Heart right ventricle (tissue), 16 donors: ENCODE measurements around the gene PKM. TPM values are rescaled to one million over a fixed set of nuclear protein-coding genes. Genes with fewer than 3 reads are reported as not detected.

Source experiments
- ATAC-seq, 8 donors: fragments of 200-7000 bp; cut with Tn5 transposase; one replicate each; pipeline ENCODE4 v1.9.1; 2020; ENCODE audit warnings: mild to moderate bottlenecking in 8 of 8, moderate library complexity in 8 of 8, moderate number of reproducible peaks in 1 of 8
- DNase-seq, 2 donors: peaks; one replicate each; pipeline ENCODE4 v3.0.0-alpha.2; 2020
- H3K27ac ChIP-seq, 10 donors: fragments of 200-600 bp; sonication (generic) in 2 of 10; one replicate each; pipeline versions ENCODE4 v1.5.0 to v1.8.0; 2020 to 2022; ENCODE audit warnings: mild to moderate bottlenecking in 3 of 10
- H3K27me3 ChIP-seq, 7 donors: fragments of 200-600 bp; one replicate each; pipeline ENCODE4 v1.8.0; 2021 to 2022; ENCODE audit warnings: mild to moderate bottlenecking in 2 of 7
- H3K36me3 ChIP-seq, 9 donors: fragments of 200-600 bp; sonication (generic) in 1 of 9; one replicate each; pipeline versions ENCODE4 v1.5.0 to v1.8.0; 2020 to 2022; ENCODE audit warnings: mild to moderate bottlenecking in 2 of 9
- H3K4me1 ChIP-seq, 9 donors: fragments of 200-600 bp; sonication (generic) in 1 of 9; one replicate each; pipeline versions ENCODE4 v1.5.0 to v1.8.0; 2020 to 2022; ENCODE audit warnings: mild to moderate bottlenecking in 4 of 9
- H3K4me3 ChIP-seq, 10 donors: fragments of 200-600 bp; sonication (generic) in 2 of 10; one replicate each; pipeline versions ENCODE4 v1.5.0 to v1.8.0; 2020 to 2022; ENCODE audit warnings: mild to moderate bottlenecking in 7 of 10, moderate library complexity in 2 of 10
- H3K9me3 ChIP-seq, 11 donors: fragments of 200-600 bp in 10 of 11; sonication (generic) in 2 of 11; one replicate each; pipeline versions ENCODE4 v1.5.0 to v1.8.0; 2013 to 2022; ENCODE audit warnings: mild to moderate bottlenecking in 2 of 11, control low read depth in 1 of 11, moderate library complexity in 1 of 11
- whole genome bisulfite sequencing, 2 donors: extraction: QIAGEN DNeasy Blood & Tissue Kit; methylation state at CpG; one replicate each; pipeline ENCODE4 v1.1.7; 2013; ENCODE audit warnings: inconsistent platforms in 1 of 2; 5-methylcytosine and 5-hydroxymethylcytosine counted together
- intact Hi-C, 10 donors: fragments of 100-400 bp; cut with DNase I; formaldehyde crosslinking; loops; one replicate each; pipeline versions ENCODE4 v1.11.1 to v1.14.2; 2022
- polyA plus RNA-seq, 2 donors: library from polyadenylated mRNA; stranded (reverse); fragments of 200-250 nt; gene quantifications; one replicate each; pipeline ENCODE4 v1.2.3, GENCODE V29; 2013
- total RNA-seq, 10 donors: library from RNA; stranded (reverse); fragmentation: NEBNext Ultra II Directional in 3 of 10; extraction: Animal tissue kit (Norgen Biotek cat#: 25700) in 3 of 10; gene quantifications; one replicate each; pipeline versions ENCODE4 v1.2.1 to v1.2.4, GENCODE V29; 2021 to 2023
- TF ChIP-seq, protein P1 (sequence below), 9 donors: fragments of 200-600 bp; sonication (generic) in 2 of 9; IDR thresholded peaks; one replicate each; pipeline versions ENCODE4 v1.5.0 to v1.8.0; 2021 to 2022; ENCODE audit warnings: antibody characterized with exemption in 9 of 9, mild to moderate bottlenecking in 5 of 9, moderate library complexity in 1 of 9
- donor health status: Arrhythmogenic right ventricular cardiomyopathy.
- donor health status: ischemic (EF 13 %, LVEDD 7.1; RV severe dilation, severe dysfunction).
- donor health status: healthy with polysubstance abuse.
- donor health status: DM: no; HTN: yes; CAD: no.
- donor health status: DM: no; HTN: no; CAD: no.
- donor health status: ischemic (EF 25% LVEDD 6.9; RV normal size, moderate dysfunction).
- donor health status: ischemic (EF 25% LVEDD 5.7; RV mildly dilated, moderate dysfunction).
- donor health status: healthy.
- donor health status: DM: yes; HTN: yes; CAD: no.
- donor health status: Ischemic cardiomyopathy.
- donor health status: ischemic (EF 35%, LVEDD 5.7; RV mildly dilated, moderate dysfunction).
- donor health status: nonischemic (EF 11% LVEDD 7.7; RV severe dilation, severe dysfunction).
- donor health status: DM: yes; HTN: yes; CAD: no.
- donor health status: PGD.
- donor health status: ischemic (EF 29% LVEDD 5.4; RV normal size, mild dysfunction).
- donor health status: nonischemic (EF 23%, LVEDD 6.1; RV moderate dilation, normal function).

PKM gene
- total and polyA plus RNA-seq, 12 donors = 549 to 1,508 (median 1,040) TPM

- Histone ChIP-seq H3K4me1 (peaks cover 5 to 46% (median 23%) of the 10 kb centered on the region in 9 donors), H3K27me3 (no peaks in the 10 kb centered on the region), H3K9me3 (no peaks in the 10 kb centered on the region), H3K36me3 (peaks cover 0 to 11% (median 0%) of the 10 kb centered on the region in 9 donors), H3K27ac (no peak overlapping the region), H3K4me3 (no peak overlapping the region)
- intact Hi-C loops = loop anchor here in 4 of 10 donors (2.0 to 5.0 kb wide), 3 partner anchors 36 to 39 kb away; partner anchors contain the start of genes GRAMD2A (in 2 of the 4) and PARP6 (in 2 of the 4)
- TF ChIP-seq, protein P1, sequence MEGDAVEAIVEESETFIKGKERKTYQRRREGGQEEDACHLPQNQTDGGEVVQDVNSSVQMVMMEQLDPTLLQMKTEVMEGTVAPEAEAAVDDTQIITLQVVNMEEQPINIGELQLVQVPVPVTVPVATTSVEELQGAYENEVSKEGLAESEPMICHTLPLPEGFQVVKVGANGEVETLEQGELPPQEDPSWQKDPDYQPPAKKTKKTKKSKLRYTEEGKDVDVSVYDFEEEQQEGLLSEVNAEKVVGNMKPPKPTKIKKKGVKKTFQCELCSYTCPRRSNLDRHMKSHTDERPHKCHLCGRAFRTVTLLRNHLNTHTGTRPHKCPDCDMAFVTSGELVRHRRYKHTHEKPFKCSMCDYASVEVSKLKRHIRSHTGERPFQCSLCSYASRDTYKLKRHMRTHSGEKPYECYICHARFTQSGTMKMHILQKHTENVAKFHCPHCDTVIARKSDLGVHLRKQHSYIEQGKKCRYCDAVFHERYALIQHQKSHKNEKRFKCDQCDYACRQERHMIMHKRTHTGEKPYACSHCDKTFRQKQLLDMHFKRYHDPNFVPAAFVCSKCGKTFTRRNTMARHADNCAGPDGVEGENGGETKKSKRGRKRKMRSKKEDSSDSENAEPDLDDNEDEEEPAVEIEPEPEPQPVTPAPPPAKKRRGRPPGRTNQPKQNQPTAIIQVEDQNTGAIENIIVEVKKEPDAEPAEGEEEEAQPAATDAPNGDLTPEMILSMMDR (IDR thresholded peaks at IDR 0.05) = no peak
- no peak for DNase-seq
- WGBS, 2 donors = 97 to 98% methylated on average over 6 of the region's 6 CpGs
- no peak for ATAC-seq
Observed at GRCh38 chr15:72233769-72234168, 2.8 kb upstream of the PKM start.

DNA sequence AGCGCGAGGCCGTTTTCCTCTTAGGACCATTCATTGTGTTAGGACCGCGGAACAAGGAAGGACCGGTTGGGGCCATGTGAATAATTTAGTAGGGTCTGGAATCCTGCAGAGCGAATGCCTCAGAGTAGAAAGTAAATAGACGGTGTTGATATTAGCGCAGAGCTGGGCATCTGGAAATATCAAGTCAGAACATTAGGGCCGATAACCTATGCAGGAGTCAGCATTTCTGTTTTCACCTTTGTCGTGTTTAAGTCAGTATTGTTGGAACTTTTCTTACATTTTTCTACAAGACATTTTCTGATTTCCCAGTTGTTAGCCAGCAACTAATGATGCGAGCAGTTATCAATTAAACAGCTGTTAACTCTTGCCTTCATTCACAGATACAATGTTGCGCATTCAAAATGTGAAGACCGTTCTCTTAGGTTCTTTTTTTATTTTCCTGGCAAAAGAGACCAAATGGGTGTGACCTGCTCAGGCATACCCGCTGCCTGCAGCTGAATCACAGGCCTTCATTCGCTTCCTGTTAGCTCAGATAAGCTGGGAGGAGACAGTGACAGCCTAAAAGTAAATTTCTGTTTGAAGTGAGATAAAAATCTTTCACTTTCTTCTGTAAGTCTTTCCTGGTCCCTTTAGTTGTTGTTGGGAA lies 966 bp upstream of the PKM start:
- DNase-seq = peak in 1 of 2 donors; percentile 39
- no peaks in the 10 kb centered on the region for H3K9me3 ChIP-seq
- no peaks in the 10 kb centered on the region for H3K36me3 ChIP-seq
- H3K4me3 ChIP-seq = peak overlapping the region; percentile 48 to 99 (median 86)
- H3K4me1 ChIP-seq = peaks cover 15 to 52% (median 41%) of the 10 kb centered on the region in 9 donors
- 2 to 3% methylated on average over 16 of the region's 16 CpGs for WGBS, 2 donors
- no peaks in the 10 kb centered on the region for H3K27me3 ChIP-seq
- H3K27ac ChIP-seq = peak overlapping the region; percentile 92 to 100 (median 98)
- ATAC-seq = peak in 7 of 8 donors; percentile 1 to 34 (median 25)
- intact Hi-C loops = loop anchor here in 6 of 10 donors (1.0 to 5.0 kb wide), 6 partner anchors 29 to 41 kb away; partner anchors contain the start of genes PARP6 (in 5 of the 6) and GRAMD2A (in 2 of the 6)
- TF ChIP-seq, protein P1 (IDR thresholded peaks at IDR 0.05) = no peak

GRCh38 chr15:72230197-72231065 lies 559 bp downstream of the PKM start:
- Histone ChIP-seq H3K36me3 (peaks cover 0 to 7% (median 0%) of the 10 kb centered on the region in 9 donors), H3K27ac (peak overlapping the region; percentile 92 to 100 (median 98)), H3K27me3 (no peaks in the 10 kb centered on the region), H3K4me3 (peak overlapping the region; percentile 48 to 99 (median 86)), H3K9me3 (no peaks in the 10 kb centered on the region), H3K4me1 (peaks cover 20 to 61% (median 54%) of the 10 kb centered on the region in 9 donors)
- DNase-seq (peak; percentile 94 to 95), ATAC-seq (peak; percentile 83 to 90 (median 85))
- intact Hi-C loops = loop anchor here in 6 of 10 donors (1.0 to 5.0 kb wide), 7 partner anchors 27 to 42 kb away; partner anchors contain the start of genes PARP6 (in 4 of the 6) and GRAMD2A (in 2 of the 6)
- 0 to 1% methylated on average over 79 of the region's 79 CpGs for WGBS, 2 donors
- TF ChIP-seq, protein P1 (IDR thresholded peaks at IDR 0.05) = peak in 1 of 9 donors; percentile 26

- DNase-seq (no peak), ATAC-seq (peak in 2 of 8 donors; percentile 0)
- TF ChIP-seq, protein P1 (IDR thresholded peaks at IDR 0.05) = no peak
- Histone ChIP-seq H3K4me1 (peaks cover 20 to 66% (median 55%) of the 10 kb centered on the region in 9 donors), H3K27me3 (no peaks in the 10 kb centered on the region), H3K27ac (peak overlapping the region; percentile 92 to 100 (median 98)), H3K4me3 (peak overlapping the region; percentile 48 to 99 (median 86)), H3K36me3 (peaks cover 0 to 13% (median 0%) of the 10 kb centered on the region in 9 donors), H3K9me3 (no peaks in the 10 kb centered on the region)
- intact Hi-C loops = loop anchor here in 5 of 10 donors (1.0 to 5.0 kb wide), 5 partner anchors 27 to 43 kb away; partner anchors contain the start of genes PARP6 (in 3 of the 5) and GRAMD2A (in 2 of the 5)
- WGBS, 2 donors = 0% methylated on average over 29 of the region's 29 CpGs
Observed at GRCh38 chr15:72229947-72230196, 1.1 kb downstream of the PKM start.
